ENCODE measurements around the gene OR51S1.
"Not testable (repeated sequence)": the region's sequence is repeated elsewhere in the genome, so short reads cannot be mapped to it uniquely, and the experiment has no call there.

The OR51S1 gene

GRCh38 chr11:4804280-4804679 is 44.7 kb downstream of the OR51S1 start, which contains the start of gene OR52R1:
Gene OR52R1 (minus strand): TSS chr11:4804380. CDS start chr11:4804380, 0 bp downstream.
- no peak for DNase-seq

- not testable (repeated sequence) for DNase-seq
Measured at GRCh38 chr11:4801316-4801715, 47.7 kb downstream of the OR51S1 start.

- no peak for DNase-seq
Measured at GRCh38 chr11:4798427-4799183, 50.4 kb downstream of the OR51S1 start.

Data from effector CD4-positive, alpha-beta T cell (primary cell).